Neuronal stem cell (in vitro differentiated cells): ENCODE data around the gene CBY3.
"Not testable (repeated sequence)": the region's sequence is repeated elsewhere in the genome, so short reads cannot be mapped to it uniquely, and the experiment has no call there.

ENCODE experiments used
- DNase-seq: peaks from one replicate; pipeline ENCODE4 v3.0.0-alpha.2; 2013; ENCODE audit warnings: low spot score
- H2AFZ ChIP-seq: one replicate; pipeline ENCODE4 v1.6.1; 2013; ENCODE audit warnings: mild to moderate bottlenecking, low read length, inconsistent platforms
- H2AK5ac ChIP-seq: 2 replicates; pipeline ENCODE4 v1.6.1; 2013; ENCODE audit warnings: low read depth, mild to moderate bottlenecking, inconsistent platforms, low read length, moderate library complexity, mixed read lengths
- H2BK120ac ChIP-seq: 2 replicates; pipeline ENCODE4 v1.6.1; 2013; ENCODE audit warnings: low read depth, mild to moderate bottlenecking, inconsistent platforms, low read length, moderate library complexity, mixed read lengths
- H2BK12ac ChIP-seq: one replicate; pipeline ENCODE4 v1.6.1; 2013; ENCODE audit warnings: low read length, inconsistent platforms
- H2BK15ac ChIP-seq: 2 replicates; pipeline ENCODE4 v1.6.1; 2013; ENCODE audit warnings: mild to moderate bottlenecking, low read length, inconsistent platforms, mixed read lengths
- H2BK5ac ChIP-seq: one replicate; pipeline ENCODE4 v1.6.1; 2013; ENCODE audit warnings: inconsistent platforms, mild to moderate bottlenecking, low read length, moderate library complexity
- H3K14ac ChIP-seq: one replicate; pipeline ENCODE4 v1.6.1; 2013; ENCODE audit warnings: low read length, inconsistent platforms
- H3K18ac ChIP-seq: 2 replicates; pipeline ENCODE4 v1.6.1; 2013; ENCODE audit warnings: low read length, inconsistent platforms
- H3K23ac ChIP-seq: 2 replicates; pipeline ENCODE4 v1.6.1; 2013; ENCODE audit warnings: low read depth, mild to moderate bottlenecking, mixed read lengths, low read length, inconsistent platforms; ENCODE audit not compliant: poor library complexity
- H3K27ac ChIP-seq: replicated peaks from 3 replicates; pipeline ENCODE4 v1.5.1; 2013; ENCODE audit warnings: low read length, inconsistent platforms
- H3K27me3 ChIP-seq, 3 experiments: 2 replicates each; pipeline ENCODE4 v1.6.1; 2013; ENCODE audit warnings: low read length in 3 of 3, mild to moderate bottlenecking in 2 of 3, inconsistent platforms in 1 of 3, low read depth in 1 of 3, mixed read lengths in 1 of 3, moderate library complexity in 1 of 3; ENCODE audit not compliant: control insufficient read depth in 3 of 3, insufficient read depth in 3 of 3
- H3K36me3 ChIP-seq, 2 donors: replicated peaks in 1 of 2; 2 replicates each; pipeline ENCODE4 v1.6.1; 2013; ENCODE audit warnings: low read length in 2 of 2; ENCODE audit not compliant: control insufficient read depth in 2 of 2, insufficient read depth in 2 of 2
- H3K4ac ChIP-seq: 2 replicates; pipeline ENCODE4 v1.6.1; 2013; ENCODE audit warnings: inconsistent platforms, mild to moderate bottlenecking, low read length, moderate library complexity
- H3K4me1 ChIP-seq, 2 donors: 1 replicate in 1 of 2; 2 replicates in 1 of 2; pipeline ENCODE4 v1.6.1; 2013; ENCODE audit warnings: low read length in 2 of 2, low read depth in 1 of 2; ENCODE audit not compliant: control insufficient read depth in 2 of 2, insufficient read depth in 1 of 2
- H3K4me2 ChIP-seq: one replicate; pipeline ENCODE4 v1.6.1; 2013; ENCODE audit warnings: mild to moderate bottlenecking, low read length, inconsistent platforms; ENCODE audit not compliant: insufficient read depth, poor library complexity, severe bottlenecking
- H3K4me3 ChIP-seq, 2 donors: 2 replicates each; pipeline ENCODE4 v1.5.1; 2013; ENCODE audit warnings: low read length in 2 of 2, mild to moderate bottlenecking in 2 of 2, inconsistent platforms in 1 of 2, moderate library complexity in 1 of 2
- H3K79me1 ChIP-seq: one replicate; pipeline ENCODE4 v1.6.1; 2013; ENCODE audit warnings: low read depth, mild to moderate bottlenecking, inconsistent platforms, low read length, moderate library complexity
- H3K9ac ChIP-seq: one replicate; pipeline ENCODE4 v1.6.1; 2013; ENCODE audit warnings: mild to moderate bottlenecking, low read depth, low read length, inconsistent platforms; ENCODE audit not compliant: poor library complexity
- H3K9me3 ChIP-seq, 2 donors: replicated peaks in 1 of 2; 2 replicates each; pipeline versions ENCODE3 to v1.6.1; 2013; ENCODE audit warnings: low read length in 2 of 2, mild to moderate bottlenecking in 2 of 2, inconsistent platforms in 1 of 2, low read depth in 1 of 2, mixed read lengths in 1 of 2, moderate library complexity in 1 of 2; ENCODE audit not compliant: control insufficient read depth in 2 of 2, insufficient read depth in 1 of 2
- H4K8ac ChIP-seq: one replicate; pipeline ENCODE4 v1.6.1; 2013; ENCODE audit warnings: low read depth, mild to moderate bottlenecking, inconsistent platforms, low read length, moderate library complexity
- H4K91ac ChIP-seq: one replicate; pipeline ENCODE4 v1.6.1; 2013; ENCODE audit warnings: low read length, low read depth, mild to moderate bottlenecking, inconsistent platforms; ENCODE audit not compliant: poor library complexity
- WGBS, 2 donors: extraction: QIAGEN DNeasy Blood & Tissue Kit; methylation state at CpG; one replicate each; pipeline ENCODE4 v1.1.7; 2013; ENCODE audit warnings: missing lambda C conversion rate in 2 of 2, mixed read lengths in 1 of 2; ENCODE audit not compliant: insufficient read length in 2 of 2, insufficient replicate concordance in 1 of 2; ENCODE audit errors: extremely low coverage in 2 of 2; 5-methylcytosine and 5-hydroxymethylcytosine counted together

The CBY3 gene

GRCh38 chr5:179694561-179694960, 13.7 kb upstream of the CBY3 start:
- H3K79me1 ChIP-seq, result peaks cover 5% of the 10 kb centered on the region
- no peak for DNase-seq
- no peak overlapping the region for H2BK12ac ChIP-seq
- H4K8ac ChIP-seq, result no peak overlapping the region
- H3K18ac ChIP-seq, result no peak overlapping the region
- no peak overlapping the region for H3K4me2 ChIP-seq
- peaks cover 1 to 2% of the 10 kb centered on the region in 2 donors for H3K4me1 ChIP-seq
- no peak overlapping the region for H2BK15ac ChIP-seq
- H3K9ac ChIP-seq, result no peak overlapping the region
- H2AFZ ChIP-seq, result no peak overlapping the region
- 100% methylated on average over 1 of the region's 6 CpGs; no CpG with 5 or more reads in 1 of the 2 donors for WGBS, 2 donors
- no peak overlapping the region for H2BK120ac ChIP-seq
- H3K14ac ChIP-seq, result no peak overlapping the region
- H2AK5ac ChIP-seq, result no peak overlapping the region
- H2BK5ac ChIP-seq, result no peak overlapping the region
- H3K27me3 ChIP-seq, result no peaks in the 10 kb centered on the region
- H3K4me3 ChIP-seq, result no peak overlapping the region
- no peaks in the 10 kb centered on the region for H3K36me3 ChIP-seq
- no peak overlapping the region for H3K23ac ChIP-seq
- no peak overlapping the region for H4K91ac ChIP-seq
- H3K4ac ChIP-seq, result no peak overlapping the region
- no peaks in the 10 kb centered on the region for H3K9me3 ChIP-seq
- no peak overlapping the region for H3K27ac ChIP-seq

- WGBS, 2 donors, result no CpG with 5 or more reads among the region's 9 CpGs
- not testable (repeated sequence) for H3K4ac ChIP-seq, H2BK15ac ChIP-seq, DNase-seq, H2BK12ac ChIP-seq, H3K79me1 ChIP-seq, H2AK5ac ChIP-seq, H3K4me1 ChIP-seq, H3K9me3 ChIP-seq, H3K4me3 ChIP-seq, H3K36me3 ChIP-seq, H3K9ac ChIP-seq, H3K4me2 ChIP-seq, H3K18ac ChIP-seq, H3K27ac ChIP-seq, H4K8ac ChIP-seq, H3K23ac ChIP-seq, H2AFZ ChIP-seq, H2BK120ac ChIP-seq, H4K91ac ChIP-seq, H3K14ac ChIP-seq, H2BK5ac ChIP-seq, H3K27me3 ChIP-seq
These were observed 8.4 kb upstream of the CBY3 start for GRCh38 chr5:179689212-179689611.

GRCh38 chr5:179680014-179680779, 637 bp downstream of the CBY3 start:
- Histone ChIP-seq H3K27me3 (peaks cover 0 to 2% (median 0%) of the 10 kb centered on the region in 3 experiments), H4K8ac (no peak overlapping the region), H2AFZ (no peak overlapping the region), H2BK15ac (no peak overlapping the region), H3K18ac (no peak overlapping the region), H2BK12ac (no peak overlapping the region), H2AK5ac (no peak overlapping the region), H4K91ac (no peak overlapping the region), H3K23ac (no peak overlapping the region), H3K4ac (no peak overlapping the region), H3K9ac (no peak overlapping the region), H3K14ac (no peak overlapping the region), H3K27ac (no peak overlapping the region), H3K36me3 (peaks cover 0 to 7% of the 10 kb centered on the region in 2 donors), H3K79me1 (peaks cover 6% of the 10 kb centered on the region), H3K4me1 (peaks cover 0 to 7% of the 10 kb centered on the region in 2 donors), H3K4me3 (no peak overlapping the region), H3K9me3 (peaks cover 0 to 3% of the 10 kb centered on the region in 2 donors), H2BK120ac (no peak overlapping the region), H3K4me2 (no peak overlapping the region), H2BK5ac (no peak overlapping the region)
- no peak for DNase-seq
- no CpG with 5 or more reads among the region's 9 CpGs for WGBS, 2 donors

GRCh38 chr5:179679014-179679674, 1.7 kb downstream of the CBY3 start:
- peaks cover 0 to 14% of the 10 kb centered on the region in 2 donors for H3K36me3 ChIP-seq
- WGBS, 2 donors, result no CpG with 5 or more reads among the region's 41 CpGs
- H3K27ac ChIP-seq, result no peak overlapping the region
- H3K79me1 ChIP-seq, result peaks cover 8% of the 10 kb centered on the region
- peak overlapping the region; percentile 75 to 87 for H3K4me3 ChIP-seq
- peaks cover 0 to 7% of the 10 kb centered on the region in 2 donors for H3K4me1 ChIP-seq
- H2BK120ac ChIP-seq, result no peak overlapping the region
- peak overlapping the region; percentile 86 for H2BK15ac ChIP-seq
- peak; percentile 36 for DNase-seq
- H4K8ac ChIP-seq, result peak overlapping the region; percentile 44
- H3K4me2 ChIP-seq, result peak overlapping the region; percentile 77
- peak overlapping the region; percentile 96 for H3K23ac ChIP-seq
- peak overlapping the region; percentile 100 for H3K4ac ChIP-seq
- H3K9me3 ChIP-seq, result peaks cover 0 to 3% of the 10 kb centered on the region in 2 donors
- peak overlapping the region; percentile 93 for H2AK5ac ChIP-seq
- peak overlapping the region; percentile 100 for H4K91ac ChIP-seq
- peak overlapping the region; percentile 81 for H3K9ac ChIP-seq
- peak overlapping the region; percentile 99 for H3K14ac ChIP-seq
- H2BK5ac ChIP-seq, result peak overlapping the region; percentile 44
- peak overlapping the region; percentile 93 for H2AFZ ChIP-seq
- peak overlapping the region; percentile 97 for H2BK12ac ChIP-seq
- peaks cover 0 to 2% (median 0%) of the 10 kb centered on the region in 3 experiments for H3K27me3 ChIP-seq
- H3K18ac ChIP-seq, result peak overlapping the region; percentile 92
